ENCODE data around the gene ABCA3.

ABCA3 gene

DNA sequence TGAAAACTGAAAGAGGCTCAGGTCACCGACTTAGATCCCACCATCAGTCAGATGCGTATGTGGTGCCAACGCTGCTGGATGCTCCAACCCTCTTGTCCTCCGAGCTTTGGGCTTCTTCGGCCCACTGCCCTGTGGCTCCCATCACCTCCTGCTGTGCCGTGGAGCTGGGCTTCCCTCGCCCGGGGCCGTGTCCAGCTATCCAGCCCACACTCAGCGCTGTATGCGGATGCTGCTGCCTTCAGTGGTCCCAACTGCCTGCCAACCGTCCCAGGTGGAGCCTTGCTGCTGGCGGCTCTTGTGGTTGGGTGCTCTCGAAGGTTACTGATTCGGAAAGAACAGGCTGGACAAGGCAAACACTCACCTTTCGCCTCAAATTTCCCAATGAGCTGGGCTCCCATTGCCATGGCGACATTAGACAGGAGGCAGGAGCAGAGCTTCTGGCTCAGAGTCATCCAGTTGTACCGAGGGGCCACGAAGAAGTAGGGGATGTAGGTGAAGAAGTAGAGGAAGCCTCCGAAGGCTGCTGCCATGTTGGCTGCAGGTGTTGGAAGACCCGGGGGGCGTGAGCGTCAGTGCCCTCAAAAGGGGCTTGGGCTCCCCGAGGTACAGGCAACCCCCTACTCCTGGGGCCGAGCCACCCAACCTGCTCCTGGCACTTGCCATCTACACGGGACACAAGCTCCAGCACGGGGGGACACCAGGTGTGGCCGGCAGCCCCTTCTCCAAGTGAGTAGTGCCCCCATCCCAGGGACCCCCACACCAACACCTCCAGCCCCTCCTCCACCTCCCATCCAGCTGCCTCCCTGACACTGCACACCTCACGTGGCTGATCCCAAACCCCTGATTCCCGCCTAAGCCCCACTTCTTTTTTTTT lies 32.2 kb downstream of the ABCA3 start:
- no peak for DNase-seq (ENCODE audit: low spot score)

DNA sequence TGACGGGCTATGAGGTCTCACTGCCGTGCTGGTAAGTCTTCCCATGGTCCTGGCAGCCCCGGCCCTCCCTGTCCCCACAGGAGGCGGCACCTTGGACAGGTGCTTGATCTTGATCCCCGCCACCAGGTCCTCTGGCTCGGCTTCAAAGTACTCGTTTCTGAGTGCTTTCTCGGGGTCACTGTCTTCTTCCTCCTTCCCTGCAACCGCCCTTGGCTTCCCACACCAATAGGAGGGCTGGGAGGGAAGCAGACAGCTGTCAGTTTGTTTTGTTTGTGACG lies 40.7 kb downstream of the ABCA3 start:
- DNase-seq (ENCODE audit: low spot score): no peak

DNA sequence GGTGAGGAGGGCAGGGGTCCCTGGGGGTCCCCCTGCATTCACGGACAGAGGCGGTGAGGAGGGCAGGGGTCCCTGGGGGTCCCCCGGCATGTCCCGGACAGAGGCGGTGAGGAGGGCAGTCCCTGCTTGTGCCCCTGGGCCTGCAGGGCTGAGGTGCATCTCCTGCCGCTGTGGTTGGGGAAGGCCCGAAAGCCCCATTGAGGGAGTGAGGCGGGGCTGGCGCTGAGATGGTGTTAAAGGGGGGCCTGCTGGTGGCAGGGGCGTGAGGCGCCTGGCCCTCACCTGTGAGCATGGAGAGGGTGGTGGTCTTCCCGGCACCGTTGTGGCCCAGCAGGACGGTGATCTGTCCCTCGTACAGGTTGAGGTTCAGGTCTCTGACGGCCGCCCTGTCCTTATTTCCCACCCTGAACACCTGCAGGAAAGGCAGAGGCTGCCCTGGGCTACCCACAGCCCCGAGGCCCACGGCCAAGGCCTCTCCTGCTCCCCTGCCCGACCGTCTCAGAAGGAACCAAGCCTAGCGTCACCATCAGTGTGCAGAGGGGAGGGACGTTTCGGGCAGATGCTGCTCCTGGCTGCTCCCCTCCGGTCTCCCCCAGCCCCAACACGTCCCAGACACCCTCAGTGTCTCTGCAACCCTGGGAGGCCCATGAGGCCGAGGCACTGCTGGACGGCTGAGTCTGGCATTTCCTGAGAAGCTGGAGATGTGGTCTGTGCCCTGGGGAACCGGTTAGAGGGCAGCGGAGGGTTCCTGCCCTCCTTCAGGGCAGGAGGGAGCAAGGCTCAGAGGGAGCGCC lies 41.2 kb downstream of the ABCA3 start:
- DNase-seq (ENCODE audit: low spot score): no peak

DNA sequence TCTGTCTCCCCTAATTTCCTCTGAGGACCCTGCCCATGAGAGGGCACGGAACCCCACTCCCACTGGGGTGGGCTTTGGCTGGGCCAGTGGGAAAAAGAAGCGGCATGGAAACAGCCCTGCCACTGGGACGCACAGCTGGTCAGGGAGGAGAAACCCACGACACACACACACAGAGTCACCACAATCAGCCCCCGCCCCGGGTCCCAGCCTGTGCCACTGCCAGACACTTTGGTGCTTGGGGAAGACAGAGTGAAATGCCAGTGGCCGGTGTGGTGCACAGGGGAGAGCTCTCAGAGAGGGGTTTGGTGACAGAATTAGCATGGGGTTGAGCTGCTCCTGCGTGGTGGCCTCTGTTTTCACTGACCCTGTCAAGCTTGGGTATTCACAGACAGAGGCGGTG lies 41.9 kb downstream of the ABCA3 start:
- DNase-seq (ENCODE audit: low spot score): no peak

DNA sequence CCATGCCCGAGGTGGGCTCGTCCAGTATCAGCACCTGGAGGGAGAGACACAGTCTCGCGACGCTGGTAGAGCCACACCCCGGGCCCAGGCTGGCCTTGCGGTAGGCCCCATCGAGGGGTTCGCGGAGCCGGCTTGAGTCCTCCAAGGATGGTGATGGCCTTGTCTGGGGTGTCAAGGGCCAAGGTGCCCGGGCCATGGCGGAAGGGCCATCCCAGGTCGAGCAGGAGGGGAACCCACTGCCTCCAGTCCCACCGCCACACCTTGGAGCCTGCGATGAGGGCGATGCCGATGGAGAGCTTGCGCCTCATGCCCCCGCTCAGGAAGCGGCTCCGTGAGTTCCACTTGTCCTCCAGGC lies 43.0 kb downstream of the ABCA3 start:
- DNase-seq (ENCODE audit: low spot score): no peak

DNA sequence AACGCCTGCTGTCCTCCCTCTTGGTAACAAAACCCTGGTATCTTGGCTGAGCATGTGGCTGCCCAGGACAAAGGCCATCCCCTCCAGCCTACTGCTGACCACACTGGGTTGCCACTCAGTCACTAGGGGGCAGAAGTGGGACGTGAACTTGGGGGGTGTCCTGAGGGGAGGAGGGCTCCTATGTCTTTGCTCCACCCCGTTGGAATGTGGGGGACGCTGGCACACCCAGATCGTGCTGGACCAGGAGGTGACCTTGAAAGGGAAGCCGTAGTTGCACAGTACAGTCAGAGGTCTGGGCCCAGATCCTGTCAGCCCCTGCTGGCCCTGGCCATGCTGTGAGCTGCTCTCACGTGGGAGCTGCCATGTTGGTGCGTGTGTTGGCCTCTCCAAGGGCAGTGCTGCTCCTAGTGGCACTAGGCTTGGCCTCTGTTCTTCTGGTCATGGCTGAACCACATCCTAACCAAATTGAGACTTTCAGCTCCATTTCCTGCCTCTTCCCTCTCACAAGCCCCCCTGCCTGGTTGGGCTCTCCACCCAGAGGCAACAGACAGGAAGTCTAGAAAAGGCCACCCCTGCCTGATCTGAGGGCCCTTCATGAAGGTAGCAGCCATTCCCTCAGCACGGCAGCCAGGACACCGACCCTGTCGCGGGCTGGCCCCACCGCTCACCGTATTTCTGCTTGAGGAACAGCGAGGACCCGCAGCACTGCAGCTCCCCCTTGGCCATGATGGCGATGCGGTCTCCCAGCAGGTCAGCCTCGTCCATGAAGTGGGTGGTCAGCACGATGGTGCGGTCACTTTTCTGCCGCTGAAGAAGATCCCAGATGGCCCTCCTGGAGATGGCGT lies 43.6 kb downstream of the ABCA3 start:
- peak; percentile 42 for DNase-seq (ENCODE audit: low spot score)

DNA sequence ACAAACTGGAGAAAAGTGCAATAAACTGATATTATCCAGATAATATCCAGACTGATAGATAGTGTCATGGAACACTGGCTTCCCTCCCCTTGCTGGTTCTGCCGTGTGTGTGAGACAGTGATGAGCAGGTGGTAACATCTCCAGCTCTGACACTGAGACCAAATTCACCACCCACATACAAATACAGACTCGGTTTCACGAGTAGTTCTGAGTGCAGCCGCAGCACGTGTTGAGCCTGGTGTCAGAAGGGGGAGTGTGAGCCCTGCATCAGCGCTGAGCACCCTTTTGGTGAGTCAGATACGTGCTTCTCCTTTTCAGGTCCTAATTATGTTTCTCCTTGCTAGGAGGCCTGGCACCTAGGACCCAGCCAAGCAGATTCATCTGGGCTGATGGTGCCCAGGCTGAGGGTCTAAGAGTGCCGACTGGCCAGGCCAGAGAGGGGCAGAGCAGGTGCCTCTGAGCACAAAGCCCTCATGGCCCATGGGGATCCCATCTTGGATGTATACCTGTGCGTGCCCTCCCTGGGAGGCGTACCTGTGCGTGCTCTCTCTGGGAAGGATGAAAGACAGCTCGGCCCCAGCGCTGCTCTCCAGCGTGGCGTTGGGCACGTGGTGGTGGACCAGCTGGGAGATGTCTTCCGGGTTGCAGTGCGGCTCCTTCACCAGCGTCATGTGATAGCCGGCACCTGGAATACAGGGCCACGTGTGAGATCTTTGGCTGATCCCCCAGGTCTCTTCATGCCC lies 45.3 kb downstream of the ABCA3 start:
- no peak for DNase-seq (ENCODE audit: low spot score)

DNA sequence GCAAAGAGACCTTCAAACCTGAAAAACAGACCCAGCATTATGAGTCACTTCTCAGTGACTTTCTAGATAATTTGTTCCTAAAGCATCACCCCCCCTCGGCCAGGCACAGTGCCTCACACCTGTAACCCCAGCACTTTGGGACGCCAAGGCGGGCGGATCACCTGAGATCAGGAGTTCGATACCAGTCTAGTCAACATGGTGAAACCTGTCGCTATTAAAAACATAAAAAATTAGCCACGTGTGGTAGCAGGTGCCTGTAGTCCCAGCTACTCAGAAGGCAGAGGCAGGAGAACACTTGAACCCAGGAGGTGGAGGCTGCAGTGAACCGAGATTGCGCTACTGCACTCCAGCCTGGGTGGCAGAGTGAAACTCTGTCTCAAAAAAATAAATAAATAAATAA lies 48.3 kb downstream of the ABCA3 start:
- DNase-seq (ENCODE audit: low spot score): no peak

DNA sequence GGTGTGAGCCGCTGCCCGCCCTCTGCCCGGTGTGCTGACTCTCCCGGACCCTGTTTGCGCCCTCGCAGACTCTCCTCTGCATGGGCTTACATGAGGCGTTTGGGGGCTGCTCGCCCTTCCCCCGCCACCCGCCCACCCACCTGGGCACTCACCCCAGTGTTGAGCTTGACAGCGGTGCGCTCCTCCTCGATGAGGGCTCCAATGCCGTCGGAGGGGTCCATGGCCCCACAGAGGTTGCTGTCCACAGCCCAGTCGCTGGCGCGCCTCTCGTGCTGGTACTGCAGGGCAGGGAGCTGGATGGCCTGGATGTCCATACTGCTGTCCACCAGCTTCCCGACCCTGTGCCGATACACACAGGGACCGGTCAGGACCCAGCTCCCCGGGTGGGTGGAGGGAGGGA lies 51.2 kb downstream of the ABCA3 start:
- DNase-seq (ENCODE audit: low spot score): no peak

DNA sequence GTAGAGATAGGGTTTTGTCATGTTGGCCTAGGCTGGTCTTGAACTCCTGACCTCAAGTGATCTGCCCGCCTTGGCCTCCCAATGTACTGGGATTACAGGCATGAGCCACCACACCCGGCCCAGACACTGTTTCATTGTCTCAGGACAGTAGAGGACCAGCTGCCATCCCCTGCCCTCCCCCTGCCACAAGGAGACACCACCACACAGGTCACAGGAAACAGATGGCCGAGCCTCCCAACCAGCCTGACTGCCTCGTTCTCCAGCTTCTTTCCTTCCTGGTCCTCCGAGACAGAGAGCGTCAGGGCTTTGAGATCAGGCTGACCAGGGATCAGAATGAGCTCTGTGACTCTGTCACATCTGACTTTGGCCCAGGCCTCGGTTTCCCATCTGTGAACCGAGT lies 51.8 kb downstream of the ABCA3 start:
- no peak for DNase-seq (ENCODE audit: low spot score)

DNA sequence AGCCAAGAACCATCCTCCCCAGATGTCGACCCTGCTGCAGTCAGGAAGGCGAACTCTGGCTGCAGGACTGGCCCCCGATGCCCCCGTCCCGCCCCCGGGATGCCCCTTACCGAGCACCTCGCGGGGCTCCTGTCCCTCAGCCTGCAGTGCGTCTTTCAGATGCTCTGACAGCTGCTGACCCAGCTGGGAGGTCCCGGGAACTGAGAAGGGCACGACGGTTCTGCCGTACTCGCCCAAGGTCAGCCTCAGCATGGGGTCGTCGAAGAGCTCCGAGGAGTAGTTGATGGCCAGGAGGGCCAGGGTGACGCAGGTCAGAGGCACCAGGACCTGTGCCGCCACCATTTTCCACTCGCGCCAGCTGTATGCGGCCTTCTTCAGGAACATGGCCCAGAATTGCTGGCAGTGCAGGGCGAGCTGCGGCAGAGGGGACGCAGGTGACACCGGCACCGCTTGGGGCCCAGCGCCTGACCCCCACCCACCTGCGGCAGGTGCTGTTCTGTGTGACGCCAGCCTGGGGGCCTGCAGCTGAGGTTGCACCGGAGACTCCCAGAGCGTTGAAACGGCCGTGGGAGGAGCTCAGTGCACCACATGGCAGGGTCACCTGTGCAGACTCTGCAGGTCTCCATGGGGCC lies 52.5 kb downstream of the ABCA3 start:
- no peak for DNase-seq (ENCODE audit: low spot score)

DNA sequence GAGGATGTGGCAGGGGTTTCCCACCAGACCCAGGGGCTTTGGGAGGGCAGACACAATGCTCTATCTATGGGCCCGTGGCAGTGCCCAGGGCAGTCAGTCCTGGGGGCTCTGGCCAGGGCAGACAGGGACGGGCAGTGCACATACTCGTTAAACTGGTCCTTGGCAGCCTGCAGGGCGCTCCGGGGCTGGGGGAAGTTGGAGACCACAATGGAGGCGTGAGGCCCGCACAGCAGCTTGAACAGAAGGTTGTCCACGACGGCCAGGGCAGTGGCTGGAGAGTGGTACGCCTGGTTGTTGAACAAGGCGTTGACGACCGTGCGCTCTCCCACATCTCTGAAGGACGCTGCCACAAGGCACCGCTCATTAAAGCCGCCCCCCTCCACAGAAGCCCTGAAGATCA lies 54.0 kb downstream of the ABCA3 start:
- DNase-seq (ENCODE audit: low spot score): no peak

DNA sequence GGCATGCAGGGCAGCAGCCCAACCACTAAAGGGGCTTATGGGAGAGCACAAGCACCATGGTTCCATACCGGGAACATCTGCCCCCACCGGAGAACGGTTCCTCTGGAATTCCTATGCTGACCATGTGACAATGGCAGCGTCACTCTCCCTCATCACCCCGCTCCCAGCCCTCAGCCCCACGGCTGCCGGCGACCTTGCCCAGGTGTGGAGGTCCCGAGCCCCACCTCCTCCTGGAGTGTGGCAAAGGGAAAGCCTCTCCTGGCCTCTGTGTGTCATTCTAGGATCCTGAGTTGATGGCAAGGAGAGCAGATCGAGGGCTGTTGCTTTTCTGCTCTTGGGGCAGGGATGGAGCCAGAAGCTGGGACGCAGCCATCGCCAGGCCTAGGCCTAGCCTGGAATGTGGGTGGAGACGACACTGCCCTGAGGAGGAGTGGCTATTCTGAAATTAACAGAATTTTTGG lies 54.8 kb downstream of the ABCA3 start:
- no peak for DNase-seq (ENCODE audit: low spot score)

DNA sequence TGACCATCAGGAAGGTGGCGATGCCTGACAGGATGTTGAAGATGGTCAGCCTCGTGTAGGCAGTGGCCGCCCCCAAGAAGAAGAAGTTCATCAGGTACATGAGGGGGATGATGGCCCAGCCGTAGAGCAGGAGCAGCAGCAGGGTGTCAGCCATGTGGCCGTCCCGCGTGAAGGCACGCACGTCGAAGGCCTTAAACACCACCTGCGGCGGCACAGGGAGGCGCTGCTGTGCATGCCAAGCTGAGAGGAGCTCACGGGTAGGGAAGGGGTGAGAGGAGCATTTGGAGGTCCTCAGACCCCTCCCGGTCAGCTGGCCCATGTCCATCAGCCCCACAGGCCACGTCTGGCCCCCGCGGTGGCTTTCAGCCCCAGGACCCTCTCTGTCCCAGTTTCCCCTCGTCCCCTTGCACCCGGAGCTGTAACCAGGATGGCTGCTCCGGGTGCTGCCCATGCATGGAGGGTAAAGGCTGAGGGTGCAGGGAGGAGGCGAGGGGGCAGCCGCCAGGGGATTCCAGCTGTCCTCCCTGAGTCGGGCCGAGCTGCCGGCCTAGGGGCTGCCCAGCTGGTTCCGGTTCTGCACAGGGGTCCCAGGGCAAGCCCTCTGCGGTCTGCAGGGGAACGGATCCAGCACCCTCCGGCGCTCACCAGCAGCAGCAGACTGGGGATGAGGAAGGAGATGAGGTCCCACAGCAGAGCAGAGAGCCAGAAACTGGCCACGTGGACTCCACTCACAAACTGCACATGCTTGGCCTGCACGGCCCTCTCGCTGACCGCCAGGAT lies 55.5 kb downstream of the ABCA3 start:
- no peak for DNase-seq (ENCODE audit: low spot score)

DNA sequence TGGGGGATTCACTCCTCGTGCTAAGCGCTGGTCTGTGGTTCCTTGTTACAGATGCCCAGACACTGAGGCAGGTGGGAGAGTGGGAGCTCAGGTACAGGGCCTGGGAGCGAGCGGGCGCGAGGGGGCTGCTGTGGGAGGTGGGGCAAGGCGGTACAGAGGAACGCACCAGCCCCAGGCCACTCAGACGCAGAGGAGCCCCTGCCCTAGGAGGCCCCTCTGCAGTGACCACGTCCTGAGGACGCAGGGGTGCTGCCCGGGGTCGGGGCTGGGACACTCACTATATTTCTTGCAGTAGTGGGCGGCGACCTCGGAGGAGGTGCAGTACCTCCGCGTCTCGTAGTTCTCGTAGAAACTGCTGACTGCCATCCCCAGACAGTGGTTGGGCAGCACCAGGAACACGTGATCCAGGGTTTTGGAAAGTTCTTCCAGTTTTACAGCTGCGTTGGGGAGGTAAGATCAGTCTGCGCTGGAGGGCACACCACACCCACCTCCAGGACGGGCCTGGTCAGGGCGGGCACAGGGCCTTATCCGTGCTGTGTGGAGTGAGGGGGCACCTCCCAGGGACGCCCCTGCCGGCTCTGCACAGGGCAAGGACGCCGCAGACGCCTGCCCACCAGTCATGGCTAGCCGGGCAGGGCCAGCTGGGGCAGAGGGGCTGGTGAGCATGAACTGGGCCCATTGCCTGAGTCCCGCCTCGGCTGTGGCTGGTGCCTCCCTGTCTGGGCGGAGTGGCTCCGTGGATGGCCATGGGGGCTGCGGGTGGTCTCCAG lies 56.3 kb downstream of the ABCA3 start:
- no peak for DNase-seq (ENCODE audit: low spot score)

DNA sequence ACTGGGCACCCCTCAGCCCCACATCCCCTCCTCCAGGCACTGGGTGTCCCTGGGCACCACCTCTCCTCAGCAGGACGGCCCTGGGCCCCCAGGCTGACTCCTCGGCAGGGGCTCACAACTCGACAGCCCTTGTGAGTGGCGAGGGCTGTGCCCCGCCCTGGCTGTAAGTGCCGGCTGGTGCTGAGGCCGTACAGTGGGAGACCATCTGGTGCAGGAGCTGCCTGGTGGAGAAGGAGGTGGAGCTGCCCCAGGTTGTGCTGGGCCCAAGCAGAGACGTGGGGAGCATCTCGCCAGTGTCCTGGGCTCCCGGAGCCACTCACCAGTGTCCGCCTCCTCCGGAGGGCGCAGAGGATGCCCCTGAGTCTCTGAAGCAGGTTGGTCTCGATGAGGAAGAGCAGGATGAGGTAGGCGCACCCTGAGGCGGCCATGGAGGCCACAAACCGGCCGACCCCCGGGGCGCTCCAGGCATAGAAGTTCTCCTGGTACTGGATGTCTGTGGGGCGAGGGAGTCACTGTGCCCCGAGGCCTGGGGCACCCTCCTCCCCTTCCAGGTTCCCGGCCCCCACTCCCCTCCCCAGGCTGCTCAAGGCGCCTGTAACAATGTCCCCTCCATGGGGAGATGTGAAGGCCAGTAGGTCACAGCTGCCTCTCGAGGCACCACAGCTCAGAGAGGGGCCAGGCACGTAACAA lies 57.5 kb downstream of the ABCA3 start:
- no peak for DNase-seq (ENCODE audit: low spot score)

DNA sequence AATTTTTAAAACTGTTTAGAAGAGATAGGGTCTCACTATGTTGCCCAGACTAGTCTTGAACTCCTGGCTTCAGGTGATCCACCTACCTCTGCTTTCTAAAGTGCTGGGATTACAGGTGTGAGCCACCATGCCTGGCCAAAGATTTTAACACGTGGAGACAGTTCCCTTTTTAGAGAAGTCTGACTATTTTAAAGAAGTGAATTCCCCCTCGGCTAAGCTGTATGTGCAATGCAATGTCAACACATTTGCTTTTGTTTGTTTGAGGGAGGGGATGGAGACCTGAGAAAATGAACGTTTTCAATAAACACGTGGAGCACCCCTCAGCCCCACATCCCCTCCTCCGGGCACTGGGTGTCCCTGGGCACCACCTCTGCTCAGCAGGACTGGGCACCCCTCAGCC lies 58.3 kb downstream of the ABCA3 start:
- no peak for DNase-seq (ENCODE audit: low spot score)

DNA sequence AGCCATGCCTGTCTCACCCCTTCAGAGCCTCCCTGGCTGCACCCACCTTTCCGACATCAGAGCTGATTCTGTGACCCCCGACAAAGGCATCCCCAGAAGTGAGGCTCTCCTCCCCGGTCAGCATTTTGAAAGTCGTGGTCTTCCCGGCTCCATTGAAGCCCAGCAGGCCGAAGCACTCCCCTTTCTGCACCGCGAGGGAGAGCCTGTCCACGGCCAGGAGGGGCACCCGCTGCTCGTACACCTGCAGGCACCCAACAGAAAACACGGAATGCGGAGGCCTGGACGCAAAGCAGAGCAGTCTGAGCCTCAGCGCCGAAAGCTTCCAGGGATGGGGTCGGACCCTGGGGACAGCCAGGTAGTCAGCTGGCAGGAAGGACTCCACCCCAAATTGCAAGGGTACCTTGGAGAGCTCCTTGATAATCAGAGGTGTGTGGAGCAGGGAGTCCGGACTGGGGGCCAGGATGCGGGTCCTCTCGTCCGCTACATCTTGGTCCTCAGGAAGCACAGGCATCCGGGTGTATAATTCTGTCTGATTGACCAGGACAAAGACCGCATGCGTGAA lies 59.5 kb downstream of the ABCA3 start:
- DNase-seq (ENCODE audit: low spot score): no peak

DNA sequence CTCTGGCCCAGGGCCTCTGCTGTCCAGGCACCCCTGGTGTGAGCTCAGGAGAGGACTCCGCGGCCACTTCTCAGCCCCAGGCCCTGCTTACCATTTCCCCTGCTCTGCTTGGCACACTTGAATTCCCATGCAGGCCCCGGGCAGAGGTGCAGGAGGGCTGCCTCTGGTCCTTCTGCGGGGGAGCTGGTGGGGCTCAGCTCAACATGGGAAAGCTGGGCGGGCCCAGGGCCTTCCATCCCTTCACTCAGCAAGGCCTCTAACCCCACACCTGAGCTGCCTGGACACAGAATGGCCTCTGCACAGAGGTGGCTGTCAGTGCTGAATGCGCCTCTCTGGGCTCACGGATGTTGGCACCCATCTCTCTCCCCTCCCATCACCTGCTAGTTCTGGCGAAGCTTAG lies 60.1 kb downstream of the ABCA3 start:
- no peak for DNase-seq (ENCODE audit: low spot score)
